Erythroblast (primary cell): ENCODE data around the gene GRIP2.

ENCODE experiments used
- GATA1 ChIP-seq: IDR thresholded peaks from 2 replicates; pipeline ENCODE4 v1.6.1; 2011; ENCODE audit warnings: low read depth, mild to moderate bottlenecking, control low read depth, low read length, moderate library complexity
- POLR2A ChIP-seq: IDR thresholded peaks from 2 replicates; pipeline ENCODE4 v1.6.1; 2011; ENCODE audit warnings: mild to moderate bottlenecking, low read length

GRCh38 chr3:14506626-14507304 lies 33.4 kb downstream of the GRIP2 start:
- TF ChIP-seq POLR2A (no peak), GATA1 (no peak)
